Measurements from ENCODE around the gene SOX18. TPM values are rescaled to one million over a fixed set of nuclear protein-coding genes. Genes with fewer than 3 reads are reported as not detected.

Gene SOX18
- total and polyA plus RNA-seq, 2 of the 4 experiments (the other 2 are of a cell fraction) = not detected

DNA sequence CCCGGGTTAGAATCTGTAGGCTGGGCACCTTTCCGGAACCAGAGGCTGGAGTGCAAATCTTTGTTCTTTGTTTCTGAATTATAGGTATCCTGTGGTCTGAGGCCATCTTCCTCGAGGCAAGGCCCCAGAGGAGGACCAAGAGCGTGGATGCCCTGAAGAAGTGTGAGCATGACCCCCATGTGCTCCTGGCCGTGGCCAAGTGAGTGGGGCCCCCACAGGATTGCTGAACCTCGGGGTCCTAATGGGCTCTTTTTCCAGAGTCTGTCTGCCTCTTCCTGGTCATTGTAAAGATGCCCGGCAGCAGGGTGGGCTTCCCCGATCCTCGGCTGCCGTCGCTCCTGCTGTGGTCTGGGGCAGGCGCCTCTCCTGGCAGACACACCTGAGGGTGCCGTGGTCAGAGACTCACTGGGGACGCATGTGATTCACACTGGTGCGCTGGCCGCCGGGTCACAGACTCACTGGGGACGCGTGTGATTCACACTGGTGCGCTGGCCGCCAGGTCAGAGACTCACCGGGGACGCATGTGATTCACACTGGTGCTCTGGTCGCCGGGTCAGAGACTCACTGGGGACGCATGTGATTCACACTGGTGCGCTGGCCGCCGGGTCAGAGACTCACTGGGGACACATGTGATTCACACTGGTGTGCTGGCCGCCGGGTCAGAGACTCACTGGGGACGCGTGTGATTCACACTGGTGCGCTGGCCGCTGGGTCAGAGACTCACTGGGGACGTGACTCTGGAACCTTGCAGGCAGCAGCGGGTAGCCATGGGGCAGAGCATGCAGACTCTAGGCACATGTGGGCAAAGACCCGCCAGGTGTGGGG lies 19.9 kb downstream of the SOX18 start:
- H3K23ac ChIP-seq (ENCODE audit: low read depth, low read length) = no peak overlapping the region
- no peaks in the 10 kb centered on the region for H3K27me3 ChIP-seq (ENCODE audit: control insufficient read depth, insufficient read depth, low read length)
- H2AFZ ChIP-seq (replicated peaks; ENCODE audit: low read length, poor library complexity) = no peak overlapping the region
- TF ChIP-seq SMC3 (IDR thresholded peaks at IDR 0.05; ENCODE audit: low read depth, low read length) (no peak), RAD21 (IDR thresholded peaks at IDR 0.05; ENCODE audit: low read length) (no peak)
- H3K79me1 ChIP-seq (ENCODE audit: low read depth in 1 of 2, low read length in 2 of 2) = no peaks in the 10 kb centered on the region; a peak in 1 of 4 replicates
- ATAC-seq (ENCODE audit: low read depth) (no peak), DNase-seq (no peak)
- no peak overlapping the region for H3K18ac ChIP-seq (ENCODE audit: low read depth, low read length)
- no peak overlapping the region for H4K91ac ChIP-seq (ENCODE audit: insufficient read depth, low read depth, low read length)
- peaks cover 71% of the 10 kb centered on the region for H3K36me3 ChIP-seq (ENCODE audit: control insufficient read depth, insufficient read depth, low read length)
- 95% methylated on average over 33 of the region's 38 CpGs; no CpG with 5 or more reads in 1 of the 2 experiments for WGBS, 2 experiments (ENCODE audit: extremely low coverage in 2 of 2, insufficient read length in 1 of 2)
- ChIA-PET POLR2A (ENCODE audit: unreplicated experiment) (no interaction called here), CTCF (no interaction called here)
- H4K20me1 ChIP-seq (ENCODE audit: insufficient read depth, low read length) = peaks cover under 1% of the 10 kb centered on the region; the same call in 1 of the 2 replicates
- in situ Hi-C loops (cut with MboI; ENCODE audit: low sequenced_read_pairs) = no loop called here
- intact Hi-C loops (cut with micrococcal nuclease) = no loop called here
- no peak overlapping the region for H3K56ac ChIP-seq (ENCODE audit: extremely low read depth, insufficient read depth, low read length)
- H2BK120ac ChIP-seq (ENCODE audit: low read depth, low read length) = no peak overlapping the region
- H3K4me2 ChIP-seq (ENCODE audit: low read depth, low read length) = no peak overlapping the region
- dilution Hi-C loops (cut with HindIII; ENCODE audit: low sequenced_read_pairs, unreplicated experiment) = no loop called here
- H3K9me1 ChIP-seq (ENCODE audit: insufficient read depth, low read length) = no peaks in the 10 kb centered on the region
- H3K4me3 ChIP-seq (ENCODE audit: insufficient read depth, low read depth, low read length) = no peak overlapping the region
- H3K9me3 ChIP-seq (ENCODE audit: control insufficient read depth, insufficient read depth, low read length) = no peaks in the 10 kb centered on the region
- no peak overlapping the region for H2AK9ac ChIP-seq (replicated peaks; ENCODE audit: low read depth, low read length, poor library complexity)
- no peak overlapping the region for H4K8ac ChIP-seq (ENCODE audit: low read depth in 2 of 2, low read length in 2 of 2)
- no peak overlapping the region for H2BK5ac ChIP-seq (ENCODE audit: low read depth, low read length, poor library complexity, severe bottlenecking)
- H3K27ac ChIP-seq (ENCODE audit: insufficient read depth, low read length) = no peak overlapping the region
- no peak overlapping the region for H4K5ac ChIP-seq (ENCODE audit: low read depth, low read length)
- H2AK5ac ChIP-seq (ENCODE audit: low read depth, low read length) = no peak overlapping the region
- H2BK20ac ChIP-seq (ENCODE audit: low read depth, low read length) = no peak overlapping the region
- no peaks in the 10 kb centered on the region for H3K4me1 ChIP-seq (ENCODE audit: control insufficient read depth, insufficient read depth, low read length)
- no TSS peak for BruUV-seq (replicated peaks)
- no peak overlapping the region for H3K14ac ChIP-seq (replicated peaks; ENCODE audit: low read depth, low read length)
- no peak overlapping the region for H3K9ac ChIP-seq (ENCODE audit: low read depth, low read length)
- H2BK15ac ChIP-seq (ENCODE audit: low read depth, low read length) = no peak overlapping the region
- no peak overlapping the region for H3K4ac ChIP-seq (ENCODE audit: low read depth, low read length)
